Gastrocnemius medialis (tissue), 4 donors: ENCODE results near the gene BBS2.

Experiments used
- CTCF ChIP-seq, 5 experiments: fragments of 450-650 bp in 3 of 5; fragments of 200-600 bp in 2 of 5; sonication (generic) in 2 of 5; IDR thresholded peaks in 4 of 5; conservative IDR thresholded peaks in 1 of 5; 1 replicate in 4 of 5; 2 replicates in 1 of 5; pipeline ENCODE4 v1.5.1; 2016 to 2019; ENCODE audit warnings: antibody characterized with exemption in 5 of 5, mild to moderate bottlenecking in 3 of 5, moderate library complexity in 3 of 5
- POLR2A ChIP-seq, 2 donors: fragments of 450-650 bp; IDR thresholded peaks; one replicate each; pipeline ENCODE4 v1.6.1; 2017; ENCODE audit warnings: antibody characterized with exemption in 2 of 2, mild to moderate bottlenecking in 2 of 2, moderate library complexity in 2 of 2

GRCh38 chr16:56551796-56552738, 32.2 kb upstream of the BBS2 start:
- no peak for TF ChIP-seq POLR2A (IDR thresholded peaks at IDR 0.05)
- TF ChIP-seq CTCF (IDR thresholded peaks at IDR 0.05 in 4 of 5, conservative IDR thresholded peaks at IDR 0.05 in 1 of 5), result no peak
